H9 (cell line): Measurements from ENCODE around the gene ABHD5. TPM values are rescaled to one million over a fixed set of nuclear protein-coding genes. Genes with fewer than 3 reads are reported as not detected.

Source experiments
- DNase-seq: peaks from one replicate; pipeline ENCODE4 v3.0.0-alpha.2; 2017
- H2AFZ ChIP-seq: one replicate; pipeline ENCODE4 v1.6.1; 2013; ENCODE audit warnings: mild to moderate bottlenecking, low read length, control low read depth, moderate library complexity
- H2AK5ac ChIP-seq: 2 replicates; pipeline ENCODE4 v1.6.1; 2013; ENCODE audit warnings: low read length, control low read depth, mixed read lengths; ENCODE audit not compliant: insufficient read length
- H2BK120ac ChIP-seq: one replicate; pipeline ENCODE4 v1.6.1; 2013; ENCODE audit warnings: low read depth, mild to moderate bottlenecking, low read length, control low read depth, inconsistent platforms; ENCODE audit not compliant: poor library complexity, severe bottlenecking
- H2BK12ac ChIP-seq: 2 replicates; pipeline ENCODE4 v1.6.1; 2013; ENCODE audit warnings: low read length, control low read depth, mixed read lengths, low read depth; ENCODE audit not compliant: insufficient read length
- H2BK15ac ChIP-seq: 2 replicates; pipeline ENCODE4 v1.6.1; 2013; ENCODE audit warnings: low read depth, low read length, control low read depth
- H2BK20ac ChIP-seq: one replicate; pipeline ENCODE4 v1.6.1; 2013; ENCODE audit warnings: low read depth, mild to moderate bottlenecking, low read length, control low read depth, inconsistent platforms; ENCODE audit not compliant: poor library complexity, severe bottlenecking
- H2BK5ac ChIP-seq: 2 replicates; pipeline ENCODE4 v1.6.1; 2013; ENCODE audit warnings: low read length, control low read depth, mixed read lengths; ENCODE audit not compliant: insufficient read length
- H3K14ac ChIP-seq: 2 replicates; pipeline ENCODE4 v1.6.1; 2013; ENCODE audit warnings: low read length, control low read depth; ENCODE audit not compliant: insufficient read depth
- H3K18ac ChIP-seq: 2 replicates; pipeline ENCODE4 v1.6.1; 2013; ENCODE audit warnings: low read depth, mild to moderate bottlenecking, mixed read lengths, low read length, control low read depth; ENCODE audit not compliant: insufficient read length
- H3K23ac ChIP-seq: 2 replicates; pipeline ENCODE4 v1.6.1; 2013; ENCODE audit warnings: low read length, control low read depth, mixed read lengths, low read depth; ENCODE audit not compliant: insufficient read length
- H3K23me2 ChIP-seq: 2 replicates; pipeline ENCODE4 v1.6.1; 2013; ENCODE audit warnings: low read depth, mild to moderate bottlenecking, mixed read lengths, low read length, control low read depth; ENCODE audit not compliant: insufficient read length, poor library complexity, severe bottlenecking
- H3K27ac ChIP-seq: 2 replicates; pipeline ENCODE4 v1.5.1; 2013; ENCODE audit warnings: low read length, control low read depth, mixed read lengths, low read depth; ENCODE audit not compliant: insufficient read length
- H3K27me3 ChIP-seq: 2 replicates; pipeline ENCODE4 v1.6.1; 2013; ENCODE audit warnings: low read length, control low read depth, inconsistent platforms; ENCODE audit not compliant: insufficient read depth
- H3K4ac ChIP-seq: 2 replicates; pipeline ENCODE4 v1.6.1; 2013; ENCODE audit warnings: low read depth, mild to moderate bottlenecking, control low read depth, inconsistent platforms, low read length, moderate library complexity
- H3K4me1 ChIP-seq: 2 replicates; pipeline ENCODE4 v1.6.1; 2013; ENCODE audit warnings: low read length, control low read depth, inconsistent platforms; ENCODE audit not compliant: insufficient read depth
- H3K4me2 ChIP-seq: 2 replicates; pipeline ENCODE4 v1.6.1; 2013; ENCODE audit warnings: low read length, control low read depth, mixed read lengths; ENCODE audit not compliant: insufficient read length, insufficient read depth
- H3K56ac ChIP-seq: 2 replicates; pipeline ENCODE4 v1.6.1; 2013; ENCODE audit warnings: low read depth, mild to moderate bottlenecking, mixed read lengths, low read length, control low read depth; ENCODE audit not compliant: insufficient read length
- H3K79me1 ChIP-seq: 2 replicates; pipeline ENCODE4 v1.6.1; 2013; ENCODE audit warnings: low read depth, mild to moderate bottlenecking, moderate library complexity, low read length, control low read depth, inconsistent platforms; ENCODE audit not compliant: insufficient read depth, poor library complexity, severe bottlenecking
- H3K79me2 ChIP-seq: 2 replicates; pipeline ENCODE4 v1.6.1; 2013; ENCODE audit warnings: low read length, control low read depth, inconsistent platforms; ENCODE audit not compliant: insufficient read depth
- H3K9ac ChIP-seq: 2 replicates; pipeline ENCODE4 v1.6.1; 2013; ENCODE audit warnings: low read length, control low read depth, mixed read lengths; ENCODE audit not compliant: insufficient read length; ENCODE audit errors: extremely low read depth
- H3K9me3 ChIP-seq: one replicate; pipeline ENCODE4 v1.6.1; 2013; ENCODE audit warnings: low read depth, low read length, inconsistent platforms; ENCODE audit not compliant: control insufficient read depth
- H3T11ph ChIP-seq: one replicate; pipeline ENCODE4 v1.6.1; 2013; ENCODE audit warnings: mild to moderate bottlenecking, low read length, control low read depth, inconsistent platforms
- H4K20me1 ChIP-seq: one replicate; pipeline ENCODE4 v1.6.1; 2013; ENCODE audit not compliant: control insufficient read depth, insufficient read length, insufficient read depth
- H4K5ac ChIP-seq: 2 replicates; pipeline ENCODE4 v1.6.1; 2013; ENCODE audit warnings: low read depth, mild to moderate bottlenecking, mixed read lengths, low read length, control low read depth; ENCODE audit not compliant: insufficient read length
- H4K8ac ChIP-seq: replicated peaks from 2 replicates; pipeline ENCODE4 v1.6.1; 2013; ENCODE audit warnings: low read length, control low read depth, mixed read lengths, low read depth; ENCODE audit not compliant: insufficient read length
- H4K91ac ChIP-seq: 2 replicates; pipeline ENCODE4 v1.6.1; 2013; ENCODE audit warnings: low read depth, mild to moderate bottlenecking, moderate library complexity, mixed read lengths, low read length, control low read depth; ENCODE audit not compliant: insufficient read length
- H3K27ac Mint-ChIP-seq, 3 experiments: 2 replicates in 2 of 3; 3 replicates in 1 of 3; pipeline ENCODE4 v1.8.0; 2020 to 2021; ENCODE audit warnings: mixed read lengths in 3 of 3, mild to moderate bottlenecking in 1 of 3, moderate library complexity in 1 of 3
- H3K27me3 Mint-ChIP-seq: 2 replicates; pipeline ENCODE4 v1.8.0; 2021; ENCODE audit warnings: low read depth, mild to moderate bottlenecking, moderate library complexity, mixed read lengths
- H3K36me3 Mint-ChIP-seq, 3 experiments: 2 replicates in 2 of 3; 3 replicates in 1 of 3; pipeline ENCODE4 v1.8.0; 2020 to 2021; ENCODE audit warnings: low read depth in 3 of 3, mixed read lengths in 3 of 3; ENCODE audit not compliant: insufficient read depth in 1 of 3
- H3K4me1 Mint-ChIP-seq, 2 experiments: 2 replicates each; pipeline ENCODE4 v1.8.0; 2020; ENCODE audit warnings: mixed read lengths in 2 of 2
- H3K4me3 Mint-ChIP-seq, 2 experiments: 2 replicates in 1 of 2; 3 replicates in 1 of 2; pipeline ENCODE4 v1.8.0; 2020 to 2021; ENCODE audit warnings: mild to moderate bottlenecking in 2 of 2, mixed read lengths in 2 of 2, moderate library complexity in 1 of 2
- H3K9me3 Mint-ChIP-seq, 2 experiments: 2 replicates in 1 of 2; 3 replicates in 1 of 2; pipeline ENCODE4 v1.8.0; 2020; ENCODE audit warnings: mild to moderate bottlenecking in 2 of 2, mixed read lengths in 2 of 2, moderate library complexity in 1 of 2
- CTCF ChIP-seq: fragments of 200-600 bp; sonication (generic); conservative IDR thresholded peaks from 3 replicates; pipeline ENCODE4 v1.8.0; 2021; ENCODE audit warnings: antibody characterized with exemption, mild to moderate bottlenecking
- WGBS: extraction: QIAGEN DNeasy Blood & Tissue Kit; methylation state at CpG from one replicate; pipeline ENCODE4 v1.1.7; 2013; ENCODE audit warnings: missing lambda C conversion rate, low lambda C conversion rate, mixed read lengths; ENCODE audit not compliant: insufficient read length; ENCODE audit errors: extremely low coverage; 5-methylcytosine and 5-hydroxymethylcytosine counted together
- total RNA-seq: library from RNA; stranded (reverse); gene quantifications from 2 replicates; pipeline ENCODE4 v1.2.1, GENCODE V29; 2021

ABHD5 gene
- total RNA-seq, 1 experiment from 2014 or later, result 13.1 TPM

DNA sequence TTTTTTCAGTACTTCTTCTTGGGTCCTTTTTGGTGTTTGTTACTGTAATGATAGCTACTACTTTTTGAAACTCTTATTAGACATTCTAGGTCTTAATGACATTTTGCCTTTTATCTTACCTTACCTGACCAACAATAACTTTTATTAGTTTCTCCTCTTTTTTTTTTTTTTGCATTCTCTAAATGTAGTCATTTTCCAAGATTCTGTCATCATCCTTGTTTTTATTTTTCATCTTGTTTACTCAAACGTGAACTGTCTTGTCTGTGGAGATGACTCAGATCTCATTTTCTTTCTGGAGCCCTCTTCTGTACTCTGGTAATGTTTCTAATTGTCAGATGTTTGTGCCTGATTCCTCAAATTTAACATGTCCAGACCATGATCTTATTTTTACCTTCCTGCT, 2.9 kb downstream of the ABHD5 start:
- Histone ChIP-seq H2AK5ac (no peak overlapping the region), H3K56ac (no peak overlapping the region), H3T11ph (no peak overlapping the region), H3K4me1 (peaks cover 10% of the 10 kb centered on the region; the same call in 1 of the 2 replicates), H3K14ac (no peak overlapping the region), H2BK20ac (no peak overlapping the region), H3K9ac (no peak overlapping the region), H2BK5ac (no peak overlapping the region), H4K91ac (no peak overlapping the region), H2BK120ac (no peak overlapping the region), H2BK12ac (no peak overlapping the region), H3K27me3 (no peaks in the 10 kb centered on the region), H3K4ac (no peak overlapping the region), H3K18ac (no peak overlapping the region), H4K8ac (no peak overlapping the region), H3K4me2 (no peak overlapping the region), H2AFZ (no peak overlapping the region), H3K9me3 (no peaks in the 10 kb centered on the region), H4K20me1 (no peaks in the 10 kb centered on the region), H3K23me2 (no peaks in the 10 kb centered on the region), H3K23ac (no peak overlapping the region), H4K5ac (no peak overlapping the region), H2BK15ac (no peak overlapping the region), H3K27ac (no peak overlapping the region), H3K79me2 (no peaks in the 10 kb centered on the region), H3K79me1 (no peaks in the 10 kb centered on the region)
- H3K4me1 Mint-ChIP-seq, result peaks cover 67% of the 10 kb centered on the region in 2 experiments
- peak overlapping the region in 1 of 2 experiments; percentile 28; a peak in 1 of 5 replicates for H3K4me3 Mint-ChIP-seq
- peaks cover 0 to 5% (median 0%) of the 10 kb centered on the region in 3 experiments; a peak in 1 of 7 replicates for H3K36me3 Mint-ChIP-seq
- no peaks in the 10 kb centered on the region for H3K27me3 Mint-ChIP-seq
- peak overlapping the region in 2 of 3 experiments; percentile 59 to 90; a peak in 4 of 7 replicates for H3K27ac Mint-ChIP-seq
- H3K9me3 Mint-ChIP-seq, result no peaks in the 10 kb centered on the region
- no peak for TF ChIP-seq CTCF
- no CpG with 5 or more reads among the region's 1 CpG for WGBS
- DNase-seq, result no peak
